NCI-H524 treated with DMSO at 0.1 percent for 48 hours (cell line): Measurements from ENCODE around the gene CSMD2.
"Not testable (repeated sequence)": the region's sequence is repeated elsewhere in the genome, so short reads cannot be mapped to it uniquely, and the experiment has no call there.

ENCODE experiments used
- DNase-seq: peaks from one replicate; lab custom pipeline; 2025; lab: John Stamatoyannopoulos, UW

Gene CSMD2

DNA sequence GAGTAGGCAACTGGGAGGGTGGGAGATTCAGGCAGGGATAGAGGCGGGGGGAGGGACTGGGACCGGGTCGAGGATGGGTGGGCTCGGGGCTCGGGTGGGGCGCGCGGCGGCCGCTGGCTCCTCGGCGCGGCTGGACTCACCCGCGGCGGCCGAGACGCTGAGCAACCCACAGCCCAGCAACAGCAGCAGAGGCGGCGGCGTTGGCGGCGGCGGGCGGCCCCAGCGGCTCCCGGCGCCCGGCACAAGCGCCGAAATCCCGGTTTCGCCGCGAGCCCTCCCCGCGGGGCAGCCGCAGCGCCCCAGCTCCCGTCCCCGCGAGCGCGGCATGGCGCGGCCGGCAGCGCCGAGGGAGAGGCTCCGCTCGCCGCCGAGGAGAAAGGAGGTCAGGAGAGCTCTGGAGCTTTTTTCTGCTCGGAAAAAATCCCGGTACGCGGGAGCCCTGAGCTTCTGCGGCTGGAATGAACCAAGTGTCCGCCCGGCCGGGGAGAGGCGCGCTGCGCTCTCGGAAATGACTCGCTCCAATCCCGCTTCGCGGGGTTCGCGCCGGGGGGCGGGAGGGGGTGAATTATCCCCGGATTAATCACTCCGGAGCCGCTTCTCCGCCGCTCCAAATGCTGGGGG lies at the start of gene CSMD2:
Gene CSMD2 (minus strand): TSS at position 460 of the 621 bp plus-strand sequence. CDS start 133 bp downstream, at position 327.
- DNase-seq, result no peak

DNA sequence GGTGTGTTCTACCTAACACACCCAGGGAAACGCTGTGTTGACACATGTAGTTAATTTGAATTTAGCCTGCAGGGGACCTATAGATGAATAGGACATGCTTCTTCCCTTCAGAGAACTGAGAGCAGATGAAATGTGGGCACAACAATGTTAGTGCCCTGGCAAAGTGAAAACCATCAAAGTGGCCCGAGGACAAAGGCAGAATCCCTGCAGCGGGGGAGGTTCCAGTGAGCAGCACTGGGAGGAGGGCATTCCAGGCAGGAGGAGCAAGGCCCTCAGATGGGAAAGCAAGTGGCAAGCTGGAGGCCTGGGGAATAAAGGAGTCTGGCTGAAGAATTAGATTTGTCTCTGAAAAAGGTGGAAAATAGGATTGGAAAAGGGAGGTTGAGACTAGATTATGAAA lies 48.9 kb upstream of the CSMD2 start:
- DNase-seq, result no peak

DNA sequence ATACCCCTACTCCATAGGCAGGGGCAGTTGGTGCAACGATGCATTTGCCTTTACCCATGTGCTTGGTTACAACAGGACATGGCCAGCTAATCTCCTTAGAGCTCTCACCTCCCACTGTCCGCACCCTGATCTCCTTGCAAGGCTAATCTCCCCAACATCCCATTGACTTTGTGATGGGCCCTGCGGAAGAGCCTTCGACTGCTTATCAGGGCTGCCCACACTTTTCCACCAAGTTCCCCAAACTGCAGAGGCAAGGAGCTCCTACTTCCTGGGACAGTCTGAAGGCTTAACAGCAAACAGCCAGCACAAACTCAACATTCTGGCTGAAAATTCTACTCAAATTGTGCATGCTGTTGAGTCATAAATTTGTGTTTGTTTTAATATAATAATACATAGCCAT lies 47.6 kb upstream of the CSMD2 start:
- DNase-seq, result no peak

DNA sequence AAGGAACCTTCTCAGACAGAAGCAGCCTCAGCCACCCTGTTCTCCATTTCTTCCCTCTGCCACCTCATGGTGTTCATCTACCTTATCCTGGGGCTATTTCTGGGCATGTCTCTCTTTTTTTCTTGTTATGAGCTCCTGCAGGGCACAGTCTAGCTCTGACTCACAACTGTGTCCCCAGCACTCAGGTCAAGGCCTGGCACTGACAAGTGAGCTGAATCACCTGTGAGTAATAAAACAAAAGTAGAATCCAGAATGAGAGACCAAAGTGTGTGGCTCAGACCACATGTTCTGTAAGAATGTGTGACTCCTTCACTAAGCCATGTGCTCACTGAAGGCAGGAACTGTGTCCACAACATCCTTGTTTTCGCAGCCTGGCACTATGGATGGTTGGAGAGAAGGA lies 34.9 kb upstream of the CSMD2 start:
- no peak for DNase-seq

DNA sequence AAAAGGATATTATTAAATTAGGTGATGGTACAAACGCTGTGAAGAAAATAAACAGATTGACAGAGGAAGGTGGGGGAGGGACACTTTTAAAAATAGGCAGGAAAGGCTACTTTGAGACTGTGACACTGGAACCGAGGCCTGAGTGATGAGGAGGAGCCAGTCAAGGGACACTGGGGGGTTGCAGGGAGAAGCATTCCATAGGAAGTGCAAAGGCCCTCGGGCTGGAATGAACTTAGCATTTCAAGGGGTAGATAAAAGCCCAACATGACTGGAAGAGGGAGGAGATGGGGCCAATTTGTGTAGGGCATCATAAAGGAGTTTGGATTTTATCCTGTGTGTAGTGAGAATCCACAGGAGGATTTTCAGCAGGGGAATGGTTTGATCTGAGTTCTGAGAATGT lies 27.6 kb upstream of the CSMD2 start:
- DNase-seq, result no peak

DNA sequence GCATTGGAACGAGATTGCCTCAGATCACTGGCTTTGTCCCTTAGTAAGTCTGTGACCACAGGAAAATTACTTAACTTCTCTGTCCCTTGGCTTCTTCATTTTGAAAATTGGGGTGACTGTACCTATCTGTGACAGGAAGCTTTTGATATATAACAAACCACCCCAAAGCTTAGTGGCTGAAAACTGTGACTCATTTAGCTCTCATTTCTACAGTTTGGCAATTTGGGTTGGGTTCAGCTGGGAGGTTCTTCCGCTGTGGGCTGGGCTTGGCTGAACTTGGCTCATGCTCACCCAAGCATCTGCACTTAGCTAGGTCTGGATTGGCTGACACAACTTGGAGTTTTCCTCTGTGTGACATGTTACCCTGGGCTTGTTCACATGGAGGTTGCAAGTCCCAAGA lies 25.7 kb upstream of the CSMD2 start:
- DNase-seq, result no peak

DNA sequence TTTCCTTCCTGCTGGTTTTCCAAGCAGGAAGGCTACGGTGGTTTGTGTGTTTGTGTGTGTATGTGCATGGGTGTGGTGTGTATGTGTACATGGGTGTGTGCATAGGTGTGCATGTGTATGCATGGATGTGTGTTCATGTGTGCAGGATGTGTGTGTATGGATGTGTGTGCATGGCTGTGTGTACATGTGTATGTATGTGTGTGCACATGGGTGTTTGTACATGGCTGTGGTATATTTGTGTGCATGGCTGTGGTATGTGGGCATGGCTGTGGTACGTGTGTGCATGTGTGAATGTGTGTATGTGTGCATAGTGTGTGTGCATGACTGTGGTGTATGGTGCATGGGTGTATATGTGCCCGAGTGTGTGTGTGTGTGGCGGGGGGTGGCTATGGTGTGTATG lies 24.0 kb upstream of the CSMD2 start:
- DNase-seq, result no peak

DNA sequence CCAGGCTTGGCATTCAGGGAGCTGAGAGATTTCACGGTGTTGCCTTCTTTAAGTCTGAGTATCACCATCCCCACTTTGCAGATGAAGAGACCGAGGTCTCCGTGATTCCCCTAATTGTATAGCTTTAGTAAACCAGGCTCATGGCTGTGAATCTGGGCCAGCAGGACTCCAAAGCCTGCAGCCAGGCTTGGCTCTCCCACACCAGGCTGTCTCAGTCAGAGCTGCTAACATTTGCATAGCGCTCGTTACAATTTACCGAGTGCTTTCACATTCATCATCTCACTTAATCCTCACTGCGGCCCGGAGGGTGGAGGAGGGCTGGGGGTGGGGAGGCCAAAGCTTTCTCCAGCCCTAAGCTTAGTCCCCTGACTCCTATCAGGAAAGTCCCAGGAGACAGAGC lies 23.4 kb upstream of the CSMD2 start:
- DNase-seq, result no peak

DNA sequence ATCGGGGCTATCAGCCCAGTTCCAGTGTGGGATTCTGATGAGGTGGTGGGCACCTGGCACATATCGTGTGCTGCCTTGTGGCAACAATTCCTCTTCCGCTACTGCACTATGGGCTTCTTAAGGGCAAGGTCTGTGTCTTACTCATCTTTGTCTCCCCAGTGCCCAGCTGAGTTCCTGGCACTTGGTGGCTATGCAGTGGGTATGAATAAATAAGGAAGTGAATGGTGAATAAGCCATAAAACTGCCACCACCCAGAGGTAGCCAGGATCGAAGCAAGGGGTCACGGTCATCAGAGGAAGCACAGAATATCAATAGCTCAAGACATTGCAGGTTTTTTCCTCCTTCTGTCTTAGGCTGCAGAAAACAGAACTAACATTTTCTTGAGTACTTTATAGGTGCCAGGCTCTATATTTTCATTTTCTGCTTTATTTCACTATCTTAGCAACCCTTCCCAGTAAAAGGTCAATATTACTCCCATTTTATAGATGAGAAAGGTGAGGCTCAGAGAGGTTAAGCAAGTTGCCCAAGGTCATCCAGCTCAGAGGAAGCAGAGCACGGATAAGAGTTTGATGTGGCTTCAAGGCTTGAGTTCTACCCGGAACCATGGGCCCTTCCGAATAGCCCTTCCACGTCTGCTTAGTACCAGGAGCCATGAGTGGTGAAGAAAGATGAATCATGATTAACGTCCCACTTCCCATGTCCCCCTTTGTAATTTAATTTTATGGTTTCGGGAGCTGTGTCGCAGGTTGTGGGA lies 21.9 kb upstream of the CSMD2 start:
- no peak for DNase-seq

DNA sequence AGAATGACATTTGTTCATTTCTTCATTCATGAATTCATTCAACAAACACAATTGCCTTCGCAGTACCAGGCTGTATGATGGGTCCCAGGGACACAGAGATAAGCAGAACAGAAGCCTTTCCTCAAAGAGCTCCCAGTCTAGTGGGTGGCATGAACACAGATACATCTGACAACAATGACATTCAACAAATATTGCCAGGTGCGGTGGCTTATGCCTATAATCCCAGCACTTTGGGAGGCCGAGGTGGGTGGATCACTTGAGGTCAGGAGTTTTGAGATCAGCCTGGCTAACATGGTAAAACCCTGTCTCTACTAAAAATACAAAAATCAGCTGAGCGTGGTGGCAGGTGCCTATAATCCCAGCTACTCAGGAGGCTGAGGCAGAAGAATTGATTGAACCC lies 18.4 kb upstream of the CSMD2 start:
- not testable (repeated sequence) for DNase-seq

DNA sequence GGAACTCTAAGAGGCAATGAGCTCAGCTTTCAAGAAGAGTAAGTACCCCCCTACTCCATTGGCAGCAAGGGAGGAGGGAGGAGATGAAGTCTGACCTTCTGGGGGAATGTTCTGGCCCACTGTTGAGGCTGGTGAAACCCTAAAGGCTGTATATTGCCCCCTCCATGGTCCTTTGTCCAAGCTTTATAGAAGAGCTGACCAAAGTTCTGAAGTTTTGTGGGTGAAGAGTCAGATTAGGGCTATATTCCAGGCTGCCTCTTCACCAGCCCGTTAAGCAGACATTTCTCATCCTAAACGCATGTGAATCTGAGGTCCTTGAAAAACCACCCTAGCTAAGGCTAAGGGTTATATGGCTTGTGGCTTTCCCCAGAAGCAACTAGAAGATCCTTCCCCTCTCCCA lies 13.0 kb upstream of the CSMD2 start:
- DNase-seq, result no peak

DNA sequence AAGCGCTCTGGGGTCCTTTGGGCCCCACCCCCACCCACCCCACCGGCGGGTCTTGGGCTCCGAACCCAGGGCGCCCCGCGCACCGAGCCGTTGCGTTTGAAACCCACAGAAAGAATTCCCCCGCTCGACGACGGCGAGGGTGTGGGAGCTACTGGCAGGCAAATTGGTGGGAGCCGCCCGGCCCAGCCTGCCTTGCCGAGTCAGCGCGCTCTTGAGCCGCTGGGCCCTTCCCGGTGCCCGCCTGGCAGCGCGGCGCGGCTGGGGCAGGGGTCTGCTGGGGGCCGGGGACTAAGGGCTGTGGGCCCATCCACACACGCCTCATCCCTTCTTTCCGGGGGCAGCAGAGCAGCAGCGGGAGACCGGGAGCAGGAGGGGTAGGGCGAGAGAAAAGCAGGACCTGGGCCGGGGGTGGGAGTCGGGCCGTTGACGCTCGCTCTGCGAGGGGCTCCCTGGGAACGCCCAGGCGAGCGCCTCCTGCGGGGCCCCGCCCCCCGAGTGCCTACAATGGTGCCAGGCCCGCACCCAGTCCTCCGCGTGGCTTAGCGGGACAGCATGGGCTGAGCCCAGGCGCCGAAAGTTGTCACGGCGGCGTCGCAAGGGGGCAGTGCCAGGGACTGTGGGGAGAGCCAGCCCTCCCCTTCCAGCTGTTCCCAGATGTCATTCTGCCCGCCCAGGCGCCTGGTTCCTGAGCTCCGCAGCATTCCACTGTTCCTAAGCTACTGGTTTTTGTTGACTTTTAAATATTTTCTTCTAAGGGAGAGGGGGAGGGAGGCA lies 12.0 kb upstream of the CSMD2 start, which contains the start of gene C1orf94:
Gene C1orf94 (plus strand): TSS at position 78 of the 774 bp plus-strand sequence. CDS start 883 bp downstream, outside the sequence.
- DNase-seq, result no peak

DNA sequence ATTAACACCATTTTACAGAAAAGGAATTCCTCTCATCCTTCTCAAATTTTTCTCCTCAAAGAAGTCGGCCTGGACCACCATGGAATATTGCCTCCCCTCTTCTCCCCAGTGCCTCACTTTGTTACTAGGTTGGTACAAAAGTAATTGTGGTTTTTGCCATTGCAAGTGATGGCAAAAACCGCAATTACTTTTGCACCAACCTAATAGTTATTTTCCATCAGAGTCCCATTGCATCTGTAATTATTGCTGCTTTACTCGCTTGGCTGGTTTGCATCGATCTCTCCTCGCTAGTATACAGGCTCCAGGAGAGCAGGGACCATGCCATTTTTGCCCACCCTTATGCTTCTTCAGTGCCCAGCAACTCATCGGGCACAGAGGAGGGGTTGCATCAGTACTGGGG lies 10.7 kb upstream of the CSMD2 start:
- no peak for DNase-seq

DNA sequence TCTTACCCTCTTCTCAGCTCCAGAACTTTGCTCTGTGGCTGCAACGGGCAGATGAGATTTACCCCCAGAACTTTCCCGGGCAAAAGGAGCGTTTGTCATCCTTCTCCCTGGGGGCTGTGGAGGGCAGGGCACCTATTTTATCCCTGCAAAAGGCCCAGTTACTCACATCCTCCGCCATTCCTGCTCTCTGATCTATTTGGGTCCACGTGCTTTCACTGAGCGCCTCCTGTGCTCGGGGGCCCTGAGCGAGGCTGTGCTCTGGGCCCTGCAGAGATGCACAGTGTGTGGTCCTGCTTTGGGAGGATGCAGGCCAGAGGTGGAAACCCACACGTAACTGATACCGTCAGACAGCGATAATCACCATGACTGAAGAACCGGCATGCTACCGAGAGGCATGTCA lies 2.4 kb upstream of the CSMD2 start:
- DNase-seq, result no peak

DNA sequence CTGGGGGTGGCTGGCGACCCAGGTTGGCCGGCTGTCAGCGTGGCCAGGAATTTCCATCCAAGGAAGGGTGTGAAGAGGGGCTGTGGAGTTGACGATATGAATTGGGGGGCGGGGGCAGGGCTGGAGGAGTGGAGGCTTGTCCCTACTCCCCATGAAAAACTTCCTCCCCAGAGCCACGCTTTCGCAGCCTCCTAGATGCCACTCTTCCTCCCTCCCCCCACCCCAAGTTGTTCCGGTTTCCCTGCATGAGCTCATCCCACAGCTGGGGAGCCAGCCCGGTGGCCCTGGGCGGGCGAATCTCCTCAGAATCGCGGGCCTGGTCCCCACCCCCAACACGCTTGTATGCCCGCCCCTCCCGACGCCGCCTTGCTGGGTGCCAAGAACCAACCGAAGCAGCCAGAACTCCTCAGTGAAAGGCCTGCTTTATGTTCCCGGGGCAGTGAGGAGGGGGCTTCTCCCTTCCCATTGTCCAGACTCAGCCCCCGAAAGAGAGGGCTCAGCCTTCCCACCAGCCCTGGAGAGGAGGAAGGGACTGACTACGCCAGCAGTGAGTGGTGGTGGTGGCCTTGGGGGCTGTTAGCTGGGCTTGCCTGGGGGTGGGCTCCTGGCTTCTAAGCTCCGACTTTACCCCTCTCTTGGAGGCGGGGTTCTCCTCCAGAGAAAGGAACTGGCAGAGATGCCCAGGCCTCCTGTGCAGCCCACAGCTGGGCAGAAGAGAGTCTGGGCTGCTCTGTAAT lies 1.8 kb upstream of the CSMD2 start:
- no peak for DNase-seq

DNA sequence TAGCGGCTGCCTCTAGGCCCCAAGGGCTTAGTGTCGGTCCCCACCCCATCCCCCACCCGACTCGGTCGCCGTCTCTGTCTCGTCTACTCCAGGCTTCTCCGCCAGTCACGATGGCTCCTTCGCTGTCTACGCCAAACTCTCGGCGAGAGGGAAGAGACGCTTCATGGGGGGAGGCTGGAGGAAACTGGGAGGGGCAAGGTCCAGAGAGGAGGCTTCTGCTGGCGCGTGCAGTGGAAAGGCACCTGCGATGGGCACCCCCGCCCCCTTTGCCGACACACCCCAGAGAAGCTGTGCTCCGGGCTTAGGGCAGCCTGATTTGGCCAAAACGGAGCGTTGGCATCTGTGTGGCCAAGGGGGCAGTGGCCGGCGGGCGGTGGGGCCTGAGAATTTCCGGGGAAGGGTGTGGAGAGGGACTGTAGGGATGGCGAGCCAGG lies 1.2 kb upstream of the CSMD2 start:
- DNase-seq, result no peak

DNA sequence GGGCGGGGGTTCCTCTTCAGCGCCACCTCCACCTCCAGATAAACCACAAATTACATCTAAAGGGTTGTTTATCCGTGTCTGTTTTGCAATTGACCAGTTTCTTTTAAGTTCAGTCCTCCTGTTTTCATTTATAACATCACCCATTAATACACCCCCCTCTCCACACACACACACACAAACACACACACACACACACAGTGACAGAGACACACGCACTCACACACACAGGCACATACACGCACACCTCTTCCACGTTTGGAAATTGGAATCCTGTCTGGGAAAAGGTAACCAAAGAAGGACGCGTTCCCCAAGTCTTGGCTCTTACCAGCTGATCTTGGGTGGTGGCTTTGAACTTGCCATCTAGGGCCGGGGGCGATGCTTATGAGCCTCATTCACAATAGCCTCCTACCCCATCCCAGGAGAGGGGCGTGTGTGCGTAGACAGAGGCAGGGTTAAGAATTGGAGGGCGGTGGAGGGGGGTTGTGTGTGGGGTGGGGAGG lies 442 bp upstream of the CSMD2 start:
- no peak for DNase-seq

DNA sequence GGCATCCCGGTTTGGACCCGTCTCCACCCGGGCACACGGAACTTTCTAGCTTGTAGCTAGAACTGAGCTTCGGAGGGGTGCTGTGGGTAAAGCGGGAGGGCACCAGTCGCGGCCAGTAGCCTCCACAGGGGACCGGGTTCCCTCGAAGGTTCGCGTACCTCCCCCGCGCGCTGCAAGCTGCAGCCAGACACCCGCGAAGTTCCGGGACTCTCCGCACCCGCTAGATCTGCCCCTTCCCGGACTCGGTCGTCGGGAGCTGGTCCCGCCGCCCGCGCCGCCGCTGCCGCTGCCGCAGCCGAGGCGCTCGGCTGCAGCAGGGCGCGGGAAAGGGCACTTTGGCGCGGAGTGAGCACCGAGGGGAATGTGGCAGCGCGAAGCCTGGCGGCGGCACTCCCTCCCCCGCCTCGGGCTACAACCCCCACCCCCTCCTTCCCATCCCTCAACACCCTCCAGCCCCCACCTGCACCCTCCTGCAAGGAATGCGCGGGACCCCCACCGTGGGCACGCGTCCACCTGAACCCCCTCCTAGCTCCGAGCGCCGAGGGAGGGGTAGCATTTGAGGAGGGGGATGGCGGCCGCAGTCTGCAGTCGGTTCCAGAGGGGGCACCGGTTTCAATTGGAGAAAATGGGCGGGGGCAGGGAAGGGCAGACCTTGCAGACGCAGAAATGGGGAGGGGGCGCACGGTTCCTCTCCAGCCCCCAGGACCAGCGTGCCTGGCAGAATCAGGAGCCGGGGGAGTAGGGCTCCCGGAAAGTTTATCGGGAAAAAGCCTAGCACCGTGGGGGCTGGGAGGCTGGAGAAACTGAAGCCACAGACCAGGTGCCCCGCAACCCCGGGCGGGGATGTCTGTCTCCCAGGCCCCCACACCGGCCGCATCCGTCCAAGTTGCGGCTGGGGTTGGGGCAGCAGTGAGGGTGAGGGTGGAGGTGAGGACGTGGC lies 968 bp downstream of the CSMD2 start:
- no peak for DNase-seq

DNA sequence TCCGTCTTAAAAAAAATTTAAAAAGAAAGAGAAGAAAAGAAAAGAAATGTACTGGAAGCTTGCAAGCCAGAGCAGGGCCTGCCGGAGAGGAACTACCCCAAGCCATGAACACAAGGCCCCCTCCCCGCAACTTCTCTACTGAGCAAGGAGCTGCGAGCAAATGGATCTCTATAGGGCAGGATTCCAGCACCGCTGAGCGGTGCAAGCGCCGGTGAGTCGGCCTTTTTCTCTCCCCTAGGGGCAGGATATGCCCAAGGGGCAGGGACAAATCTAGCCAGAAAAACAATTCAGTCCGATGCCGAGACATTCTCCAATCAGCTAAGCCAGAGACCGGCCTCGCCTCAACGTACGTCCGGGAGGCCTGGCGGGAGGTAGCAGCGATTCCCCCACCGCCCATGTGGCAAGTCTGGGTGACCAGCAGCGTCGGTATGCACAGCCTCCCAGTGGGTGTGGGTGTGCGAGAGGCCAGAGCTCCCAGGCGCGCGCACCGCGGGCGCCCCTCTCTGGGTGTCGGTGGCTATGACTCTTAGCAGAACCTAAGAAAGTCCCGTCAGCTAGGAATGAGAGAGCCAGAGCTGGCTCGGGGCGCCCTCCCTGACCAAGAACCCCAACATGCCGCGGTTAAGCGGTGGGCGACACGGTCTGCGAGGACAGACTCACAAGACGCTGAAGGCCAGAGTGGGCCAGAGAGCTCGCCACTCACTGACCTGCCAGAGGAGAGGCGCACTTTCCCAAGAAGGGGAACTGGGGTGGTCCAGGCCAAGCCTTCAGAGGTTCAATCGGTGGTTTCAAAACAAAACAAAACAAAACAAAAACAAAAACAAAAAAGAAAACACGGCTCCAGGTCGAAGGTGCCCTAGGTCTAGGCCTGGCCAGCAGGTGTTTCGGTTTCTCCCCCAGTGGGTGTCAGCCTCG lies 1.9 kb downstream of the CSMD2 start:
- no peak for DNase-seq

DNA sequence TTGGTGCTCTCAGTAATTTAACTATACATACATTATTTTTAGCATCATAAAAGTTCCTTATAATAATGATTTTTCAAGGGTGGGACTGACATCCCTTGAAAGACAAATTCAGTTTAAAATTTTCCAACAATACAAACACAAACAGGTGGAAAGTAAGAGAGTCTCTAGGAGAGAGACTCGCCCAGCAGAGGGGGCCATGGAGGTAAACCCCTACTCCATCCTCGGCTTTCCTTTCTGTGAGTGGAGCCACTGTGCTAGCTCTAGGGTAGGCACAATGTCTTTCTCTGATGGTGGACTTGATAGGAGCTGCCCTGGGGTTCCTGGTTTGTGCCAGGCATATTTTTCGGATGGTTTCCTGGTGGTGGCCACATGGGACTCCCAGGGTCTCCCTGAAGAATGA lies 8.3 kb downstream of the CSMD2 start:
- DNase-seq, result no peak
